ENCODE measurements around the gene ZNF397.
"Not testable (repeated sequence)": the region's sequence is repeated elsewhere in the genome, so short reads cannot be mapped to it uniquely, and the experiment has no call there.

ZNF397 gene

GRCh38 chr18:35240664-35241447 lies at the start of gene ZNF397:
TSS of gene ZNF397 (plus strand) at chr18:35241034. CDS start at chr18:35242471, 1,437 bp downstream.
- peak; percentile 87 for DNase-seq

GRCh38 chr18:35191698-35192025 lies 49.2 kb upstream of the ZNF397 start:
- DNase-seq = no peak

GRCh38 chr18:35192415-35192814 lies 48.4 kb upstream of the ZNF397 start:
- no peak for DNase-seq

GRCh38 chr18:35193316-35193715 lies 47.5 kb upstream of the ZNF397 start:
- DNase-seq = no peak

GRCh38 chr18:35197296-35197695 lies 43.5 kb upstream of the ZNF397 start:
- no peak for DNase-seq

GRCh38 chr18:35201256-35201931 lies 39.4 kb upstream of the ZNF397 start:
- peak; percentile 71 for DNase-seq

- no peak for DNase-seq
Measured at GRCh38 chr18:35203067-35203466, 37.8 kb upstream of the ZNF397 start.

- DNase-seq = no peak
Measured at GRCh38 chr18:35205199-35205712, 35.6 kb upstream of the ZNF397 start.

- not testable (repeated sequence) for DNase-seq
Measured at GRCh38 chr18:35205746-35206458, 34.9 kb upstream of the ZNF397 start.

- DNase-seq = no peak
Measured at GRCh38 chr18:35215026-35215425, 25.8 kb upstream of the ZNF397 start.

GRCh38 chr18:35216611-35217010 lies 24.2 kb upstream of the ZNF397 start:
- DNase-seq = not testable (repeated sequence)

GRCh38 chr18:35219331-35219730 lies 21.5 kb upstream of the ZNF397 start:
- not testable (repeated sequence) for DNase-seq

- no peak for DNase-seq
Measured at GRCh38 chr18:35220424-35220823, 20.4 kb upstream of the ZNF397 start.

GRCh38 chr18:35223797-35224196 lies 17.0 kb upstream of the ZNF397 start:
- no peak for DNase-seq

- no peak for DNase-seq
Measured at GRCh38 chr18:35227254-35227653, 13.6 kb upstream of the ZNF397 start.

GRCh38 chr18:35231052-35231451 lies 9.8 kb upstream of the ZNF397 start:
- DNase-seq = peak; percentile 80

GRCh38 chr18:35236571-35237363 lies 4.1 kb upstream of the ZNF397 start:
- no peak for DNase-seq

- DNase-seq = no peak
Measured at GRCh38 chr18:35239314-35239713, 1.5 kb upstream of the ZNF397 start.

GRCh38 chr18:35241448-35241804 lies 592 bp downstream of the ZNF397 start:
- peak; percentile 2 for DNase-seq

- no peak for DNase-seq
Measured at GRCh38 chr18:35242426-35242825, 1.6 kb downstream of the ZNF397 start.

- DNase-seq = no peak
Measured at GRCh38 chr18:35244671-35245070, 3.8 kb downstream of the ZNF397 start.

GRCh38 chr18:35245719-35246317 lies 5.0 kb downstream of the ZNF397 start:
- no peak for DNase-seq
